ENCODE results near the gene TENT5C. TPM values are rescaled to one million over a fixed set of nuclear protein-coding genes. Genes with fewer than 3 reads are reported as not detected.
A peak's percentile ranks its signal among the peaks of the same experiment; 100 is the strongest.

TENT5C gene
- total and polyA plus RNA-seq, 9 of the 15 experiments (the other 6 are each of a cell fraction or from before 2014, with no cell fraction given) = 1.8 to 7.7 (median 4.0) TPM

DNA sequence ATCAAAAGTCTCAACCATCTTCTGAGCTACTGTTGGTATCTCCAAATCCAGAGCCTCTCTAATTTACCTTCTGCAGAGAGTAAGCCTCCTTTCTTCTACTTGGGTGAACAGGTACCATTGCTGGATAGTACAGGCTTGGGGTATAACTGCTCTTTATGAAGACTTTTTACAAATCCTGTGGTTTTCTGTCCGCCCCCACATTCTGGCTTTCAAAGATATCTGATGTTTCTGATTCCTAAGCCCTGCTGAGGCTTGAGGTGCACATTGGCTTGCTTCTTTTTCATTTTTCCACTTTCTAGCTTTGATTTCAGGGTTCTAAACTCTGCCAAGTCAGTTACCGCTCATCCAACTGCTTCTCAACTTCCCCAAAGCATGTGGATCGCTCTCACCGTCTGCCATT, 37.1 kb downstream of the TENT5C start (continued):
- peak; percentile 45; the same call in 1 of the 2 replicates for TF ChIP-seq HDAC2 (IDR thresholded peaks at IDR 0.05)
- TF ChIP-seq TEAD4 (IDR thresholded peaks at IDR 0.05; ENCODE audit: low read length) = peak; percentile 85
- TF ChIP-seq TEAD4 (CRISPR knock-in tag; IDR thresholded peaks at IDR 0.05; ENCODE audit: borderline replicate concordance) = no peak
- TF ChIP-seq TAL1 (IDR thresholded peaks at IDR 0.05) = peak; percentile 71
- TF ChIP-seq BRCA1 (IDR thresholded peaks at IDR 0.05) = no peak
- no peak for TF ChIP-seq BRCA1 (CRISPR knock-in tag; IDR thresholded peaks at IDR 0.05)
- TF ChIP-seq DPF2 (IDR thresholded peaks at IDR 0.05) = peak; percentile 75
- peak; percentile 81 for TF ChIP-seq ARID1B (IDR thresholded peaks at IDR 0.05)
- no peak for TF ChIP-seq PURB (CRISPR knock-in tag; IDR thresholded peaks at IDR 0.05; ENCODE audit: low read depth)
- TF ChIP-seq BRD4 (IDR thresholded peaks at IDR 0.05) = no peak
- no peak for TF ChIP-seq WHSC1 (IDR thresholded peaks at IDR 0.05; ENCODE audit: low read length)
- no peak for TF ChIP-seq RBM25 (IDR thresholded peaks at IDR 0.05; ENCODE audit: low read depth, low read length, severe bottlenecking)
- TF ChIP-seq RCOR1 (IDR thresholded peaks at IDR 0.05; ENCODE audit: borderline replicate concordance in 1 of 2, low read depth in 2 of 2, low read length in 2 of 2) = peak; percentile 69 to 94
- no peak for TF ChIP-seq RBM14 (IDR thresholded peaks at IDR 0.05; ENCODE audit: borderline replicate concordance, insufficient read depth, low read depth, low read length)
- no peak for TF ChIP-seq ZNF589 (CRISPR knock-in tag; IDR thresholded peaks at IDR 0.05; ENCODE audit: low read depth)
- TF ChIP-seq HDAC1 (IDR thresholded peaks at IDR 0.05) = peak in 1 of 2 experiments; percentile 78; a peak in 2 of 4 replicates
- no peak for TF ChIP-seq HDGF (IDR thresholded peaks at IDR 0.05)
- no peak for TF ChIP-seq KLF1 (tag; IDR thresholded peaks at IDR 0.05)
- TF ChIP-seq DACH1 (IDR thresholded peaks at IDR 0.05; ENCODE audit: partially characterized antibody) = no peak
- TF ChIP-seq EGR1 (conservative IDR thresholded peaks at IDR 0.05) = peak; percentile 97
- TF ChIP-seq ZKSCAN1 (IDR thresholded peaks at IDR 0.05; ENCODE audit: low read depth, low read length) = no peak
- peak; percentile 45 for TF ChIP-seq NCOR1 (IDR thresholded peaks at IDR 0.05)
- TF ChIP-seq, protein P1, sequence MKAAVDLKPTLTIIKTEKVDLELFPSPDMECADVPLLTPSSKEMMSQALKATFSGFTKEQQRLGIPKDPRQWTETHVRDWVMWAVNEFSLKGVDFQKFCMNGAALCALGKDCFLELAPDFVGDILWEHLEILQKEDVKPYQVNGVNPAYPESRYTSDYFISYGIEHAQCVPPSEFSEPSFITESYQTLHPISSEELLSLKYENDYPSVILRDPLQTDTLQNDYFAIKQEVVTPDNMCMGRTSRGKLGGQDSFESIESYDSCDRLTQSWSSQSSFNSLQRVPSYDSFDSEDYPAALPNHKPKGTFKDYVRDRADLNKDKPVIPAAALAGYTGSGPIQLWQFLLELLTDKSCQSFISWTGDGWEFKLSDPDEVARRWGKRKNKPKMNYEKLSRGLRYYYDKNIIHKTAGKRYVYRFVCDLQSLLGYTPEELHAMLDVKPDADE (conservative IDR thresholded peaks at IDR 0.05; ENCODE audit: control insufficient read depth, low read depth, low read length) = no peak
- TF ChIP-seq KDM4B (IDR thresholded peaks at IDR 0.05; ENCODE audit: borderline replicate concordance in 2 of 2, low read depth in 1 of 2) = no peak
- TF ChIP-seq E2F3 (CRISPR knock-in tag; IDR thresholded peaks at IDR 0.05) = no peak
- TF ChIP-seq CBFA2T3 (IDR thresholded peaks at IDR 0.05) = peak; percentile 84
- TF ChIP-seq ZNF174 (CRISPR knock-in tag; IDR thresholded peaks at IDR 0.05) = no peak
- TF ChIP-seq ZNF3 (CRISPR knock-in tag; IDR thresholded peaks at IDR 0.05) = no peak
- TF ChIP-seq KDM1A (IDR thresholded peaks at IDR 0.05) = peak; percentile 95
- TF ChIP-seq, protein P2, sequence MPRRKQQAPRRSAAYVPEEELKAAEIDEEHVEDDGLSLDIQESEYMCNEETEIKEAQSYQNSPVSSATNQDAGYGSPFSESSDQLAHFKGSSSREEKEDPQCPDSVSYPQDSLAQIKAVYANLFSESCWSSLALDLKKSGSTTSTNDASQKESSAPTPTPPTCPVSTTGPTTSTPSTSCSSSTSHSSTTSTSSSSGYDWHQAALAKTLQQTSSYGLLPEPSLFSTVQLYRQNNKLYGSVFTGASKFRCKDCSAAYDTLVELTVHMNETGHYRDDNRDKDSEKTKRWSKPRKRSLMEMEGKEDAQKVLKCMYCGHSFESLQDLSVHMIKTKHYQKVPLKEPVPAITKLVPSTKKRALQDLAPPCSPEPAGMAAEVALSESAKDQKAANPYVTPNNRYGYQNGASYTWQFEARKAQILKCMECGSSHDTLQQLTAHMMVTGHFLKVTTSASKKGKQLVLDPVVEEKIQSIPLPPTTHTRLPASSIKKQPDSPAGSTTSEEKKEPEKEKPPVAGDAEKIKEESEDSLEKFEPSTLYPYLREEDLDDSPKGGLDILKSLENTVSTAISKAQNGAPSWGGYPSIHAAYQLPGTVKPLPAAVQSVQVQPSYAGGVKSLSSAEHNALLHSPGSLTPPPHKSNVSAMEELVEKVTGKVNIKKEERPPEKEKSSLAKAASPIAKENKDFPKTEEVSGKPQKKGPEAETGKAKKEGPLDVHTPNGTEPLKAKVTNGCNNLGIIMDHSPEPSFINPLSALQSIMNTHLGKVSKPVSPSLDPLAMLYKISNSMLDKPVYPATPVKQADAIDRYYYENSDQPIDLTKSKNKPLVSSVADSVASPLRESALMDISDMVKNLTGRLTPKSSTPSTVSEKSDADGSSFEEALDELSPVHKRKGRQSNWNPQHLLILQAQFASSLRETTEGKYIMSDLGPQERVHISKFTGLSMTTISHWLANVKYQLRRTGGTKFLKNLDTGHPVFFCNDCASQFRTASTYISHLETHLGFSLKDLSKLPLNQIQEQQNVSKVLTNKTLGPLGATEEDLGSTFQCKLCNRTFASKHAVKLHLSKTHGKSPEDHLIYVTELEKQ (CRISPR knock-in tag; IDR thresholded peaks at IDR 0.05) = no peak
- peak; percentile 68 for TF ChIP-seq TCF3 (CRISPR knock-in tag; IDR thresholded peaks at IDR 0.05)

All from K562 (cell line).